Naive thymus-derived CD4-positive, alpha-beta T cell (primary cell): ENCODE measurements around the gene BRD4. TPM values are rescaled to one million over a fixed set of nuclear protein-coding genes. Genes with fewer than 3 reads are reported as not detected.

ENCODE experiments used
- ATAC-seq: fragments of 150-1000 bp; cut with Tn5 transposase; 2 replicates; pipeline ENCODE4 v1.10.0; 2021; ENCODE audit warnings: mild to moderate bottlenecking, moderate library complexity
- CTCF ChIA-PET: fragments of 350-600 bp; sonication (Branson Sonifier 250); formaldehyde crosslinking; loops from one replicate; lab custom pipeline; 2021; ENCODE audit warnings: antibody characterized with exemption; lab: Charles Lee
- POLR2A ChIA-PET: fragments of 350-600 bp; sonication (Branson Sonifier 250); formaldehyde crosslinking; loops from one replicate; lab custom pipeline; 2021; ENCODE audit warnings: antibody characterized with exemption, inconsistent platforms; lab: Charles Lee
- DNase-seq, 9 donors: peaks; one replicate each; pipeline versions ENCODE4 v3.0.0 to v3.0.0-alpha.2; 2020 to 2022; ENCODE audit warnings: mixed read lengths in 1 of 9
- H3K27ac ChIP-seq: one replicate; pipeline ENCODE4 v1.7.0; 2013; ENCODE audit warnings: mild to moderate bottlenecking, low read depth, low read length, moderate library complexity
- H3K27me3 ChIP-seq, 2 donors: one replicate each; pipeline ENCODE4 v1.7.0; 2013; ENCODE audit warnings: low read length in 2 of 2, mild to moderate bottlenecking in 2 of 2, moderate library complexity in 2 of 2; ENCODE audit not compliant: control insufficient read depth in 2 of 2, insufficient read depth in 2 of 2
- H3K36me3 ChIP-seq, 3 experiments: 1 replicate in 2 of 3; 2 replicates in 1 of 3; pipeline ENCODE4 v1.7.0; 2013; ENCODE audit warnings: low read length in 3 of 3, mild to moderate bottlenecking in 3 of 3, moderate library complexity in 1 of 3; ENCODE audit not compliant: insufficient read depth in 3 of 3, control insufficient read depth in 2 of 3
- H3K4me1 ChIP-seq, 2 donors: one replicate each; pipeline ENCODE4 v1.7.0; 2013; ENCODE audit warnings: low read length in 2 of 2, mild to moderate bottlenecking in 2 of 2, moderate library complexity in 1 of 2; ENCODE audit not compliant: control insufficient read depth in 2 of 2, insufficient read depth in 2 of 2
- H3K4me3 ChIP-seq: 2 replicates; pipeline ENCODE4 v1.7.0; 2013; ENCODE audit warnings: mild to moderate bottlenecking, low read length
- H3K9me3 ChIP-seq, 3 experiments: 1 replicate in 2 of 3; 2 replicates in 1 of 3; pipeline ENCODE4 v1.7.0; 2013; ENCODE audit warnings: low read length in 3 of 3; ENCODE audit not compliant: control insufficient read depth in 2 of 3
- H3K27ac Mint-ChIP-seq, 9 donors: one replicate each; pipeline ENCODE4 v1.8.0; 2020 to 2022; ENCODE audit warnings: mixed read lengths in 9 of 9, mild to moderate bottlenecking in 8 of 9, moderate library complexity in 5 of 9, inconsistent platforms in 2 of 9
- H3K27me3 Mint-ChIP-seq, 5 donors: one replicate each; pipeline ENCODE4 v1.8.0; 2021 to 2022; ENCODE audit warnings: mixed read lengths in 5 of 5, mild to moderate bottlenecking in 1 of 5
- H3K36me3 Mint-ChIP-seq, 5 donors: one replicate each; pipeline ENCODE4 v1.8.0; 2020 to 2022; ENCODE audit warnings: mixed read lengths in 5 of 5, mild to moderate bottlenecking in 3 of 5, inconsistent platforms in 1 of 5
- H3K4me1 Mint-ChIP-seq, 7 donors: one replicate each; pipeline ENCODE4 v1.8.0; 2020 to 2022; ENCODE audit warnings: mixed read lengths in 7 of 7, mild to moderate bottlenecking in 3 of 7, inconsistent platforms in 1 of 7
- H3K4me3 Mint-ChIP-seq, 10 donors: one replicate each; pipeline ENCODE4 v1.8.0; 2020 to 2022; ENCODE audit warnings: mild to moderate bottlenecking in 10 of 10, mixed read lengths in 10 of 10, moderate library complexity in 6 of 10, inconsistent platforms in 2 of 10
- H3K9me3 Mint-ChIP-seq, 11 donors: one replicate each; pipeline ENCODE4 v1.8.0; 2020 to 2022; ENCODE audit warnings: mixed read lengths in 11 of 11, mild to moderate bottlenecking in 4 of 11, inconsistent platforms in 1 of 11, moderate library complexity in 1 of 11
- intact Hi-C, 2 donors: fragments of 100-400 bp; cut with micrococcal nuclease; formaldehyde crosslinking; loops; one replicate each; pipeline ENCODE4 v1.15.1; 2023
- polyA plus RNA-seq, 2 donors: library from polyadenylated mRNA; unstranded; fragments of 300-500 nt; fragmentation: Illumina TruSeq; gene quantifications; one replicate each; pipeline ENCODE4 v1.2.3, GENCODE V29; 2021
- total RNA-seq, 6 experiments: library from RNA in 5 of 6; stranded (reverse) in 5 of 6; gene quantifications; 1 replicate in 5 of 6; 2 replicates in 1 of 6; pipeline ENCODE4 v1.2.3 and lab custom pipeline; 2021 to 2026

The BRD4 gene
- total and polyA plus RNA-seq, 7 experiments from 2014 or later: 10.5 to 168 (median 113) TPM

DNA sequence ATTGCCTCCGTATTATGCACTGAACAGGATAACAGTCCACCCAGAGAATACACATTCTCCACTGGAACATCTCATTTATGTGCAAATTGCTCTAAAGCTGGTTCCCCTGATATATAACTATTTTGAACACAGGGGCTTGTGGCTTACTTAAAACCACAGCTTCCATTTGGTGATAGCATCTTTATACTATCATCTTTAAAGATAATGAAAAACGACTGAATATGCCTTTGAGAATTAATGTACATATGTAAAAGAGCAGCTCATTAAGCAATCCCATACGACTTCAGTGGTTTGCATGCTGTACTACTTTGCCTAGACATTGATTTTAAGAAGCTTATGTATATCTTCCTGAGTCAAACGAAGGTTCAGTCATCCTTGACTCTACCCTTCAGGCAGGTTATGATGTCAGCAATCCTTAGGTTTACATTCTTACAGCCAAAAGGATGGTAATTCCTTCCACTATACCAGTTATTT lies 40.8 kb downstream of the BRD4 start:
- Histone ChIP-seq H3K4me3 (no peak overlapping the region), H3K36me3 (peaks cover 0 to 5% (median 0%) of the 10 kb centered on the region in 3 experiments), H3K27me3 (no peaks in the 10 kb centered on the region), H3K9me3 (no peaks in the 10 kb centered on the region), H3K4me1 (peaks cover 87 to 90% of the 10 kb centered on the region in 2 donors), H3K27ac (peak overlapping the region; percentile 42)
- no peak for ATAC-seq
- Mint-ChIP-seq H3K4me1 (peaks cover 62 to 100% (median 98%) of the 10 kb centered on the region in 7 donors), H3K4me3 (peak overlapping the region in 9 of 10 donors; percentile 50 to 82 (median 71)), H3K9me3 (no peaks in the 10 kb centered on the region), H3K27me3 (no peaks in the 10 kb centered on the region), H3K36me3 (peaks cover 0 to 4% (median 4%) of the 10 kb centered on the region in 5 donors), H3K27ac (peak overlapping the region in 8 of 9 donors; percentile 12 to 88 (median 58))
- CTCF ChIA-PET: interaction anchor here (1.2 kb wide), 1 partner anchor 12 kb away, joined by 3 read pairs; no protein-coding TSS in a partner anchor
- intact Hi-C loops: loop anchor here in 1 of 2 donors (2.0 kb wide), 1 partner anchor 39 kb away; no protein-coding TSS in a partner anchor
- DNase-seq: no peak
- POLR2A ChIA-PET: interaction anchor here (0.6 kb wide), 1 partner anchor 141 kb away, joined by 3 read pairs; no protein-coding TSS in a partner anchor

DNA sequence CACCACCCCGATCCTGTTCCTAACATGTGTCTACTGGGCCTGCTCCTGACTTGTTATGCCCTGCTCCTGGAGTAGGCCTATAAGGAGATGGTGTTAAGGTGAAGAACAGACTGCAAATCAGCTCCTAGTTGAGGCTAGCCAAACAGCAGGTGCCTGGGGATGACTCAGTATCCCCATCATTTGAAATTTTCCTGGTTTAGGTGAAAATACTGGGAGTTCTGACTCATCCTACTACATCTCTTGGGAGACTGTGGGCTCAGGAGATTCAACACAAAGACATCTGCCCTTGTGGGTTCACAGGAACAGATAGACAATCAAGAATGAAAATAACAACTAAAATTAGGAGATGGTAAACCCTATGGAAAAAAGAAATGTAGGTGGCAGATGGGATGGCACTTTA lies 41.2 kb downstream of the BRD4 start:
- H3K4me1 ChIP-seq: peaks cover 87 to 92% of the 10 kb centered on the region in 2 donors
- intact Hi-C loops: no loop called here
- H3K27me3 ChIP-seq: no peaks in the 10 kb centered on the region
- ChIA-PET POLR2A (no interaction called here), CTCF (interaction anchor here (0.8 to 1.2 kb wide), 2 partner anchors 12 to 33 kb away, joined by 3 read pairs; no protein-coding TSS in a partner anchor)
- Mint-ChIP-seq H3K27me3 (no peaks in the 10 kb centered on the region), H3K4me3 (peak overlapping the region in 9 of 10 donors; percentile 30 to 82 (median 71)), H3K9me3 (no peaks in the 10 kb centered on the region), H3K36me3 (peaks cover 0 to 3% (median 0%) of the 10 kb centered on the region in 5 donors), H3K27ac (peak overlapping the region in 7 of 9 donors; percentile 27 to 79 (median 63)), H3K4me1 (peaks cover 60 to 100% (median 98%) of the 10 kb centered on the region in 7 donors)
- ATAC-seq (no peak), DNase-seq (no peak)
- no peaks in the 10 kb centered on the region for H3K9me3 ChIP-seq
- no peak overlapping the region for H3K4me3 ChIP-seq
- peak overlapping the region; percentile 8 for H3K27ac ChIP-seq
- no peaks in the 10 kb centered on the region for H3K36me3 ChIP-seq

DNA sequence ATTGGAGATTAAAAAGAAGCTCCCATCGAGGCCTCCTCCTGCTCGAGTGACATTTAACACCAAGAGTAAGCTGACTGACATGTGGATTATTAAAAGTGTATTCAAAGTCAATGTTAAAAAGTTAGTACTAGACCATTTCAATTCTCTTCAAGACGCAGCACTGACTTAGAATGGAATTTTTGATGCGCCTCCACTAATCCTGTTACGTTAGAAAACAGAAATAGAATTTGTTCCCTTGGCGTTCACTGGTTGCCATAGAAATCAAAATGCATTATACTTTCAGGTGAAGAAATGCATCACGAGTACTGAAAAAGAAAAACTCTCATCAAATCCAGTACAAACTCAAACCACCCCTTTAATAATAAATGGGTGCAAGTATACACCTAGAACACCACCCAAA lies 42.2 kb downstream of the BRD4 start:
- Histone ChIP-seq H3K27me3 (no peaks in the 10 kb centered on the region), H3K4me1 (peaks cover 92 to 95% of the 10 kb centered on the region in 2 donors), H3K4me3 (peak overlapping the region; percentile 23), H3K9me3 (no peaks in the 10 kb centered on the region), H3K27ac (no peak overlapping the region), H3K36me3 (no peaks in the 10 kb centered on the region)
- intact Hi-C loops: no loop called here
- ChIA-PET CTCF (interaction anchor here (0.5 to 0.9 kb wide), 2 partner anchors 39 to 267 kb away, joined by 3 to 4 read pairs; no protein-coding TSS in a partner anchor), POLR2A (no interaction called here)
- DNase-seq (no peak), ATAC-seq (no peak)
- Mint-ChIP-seq H3K4me3 (peak overlapping the region; percentile 15 to 82 (median 71)), H3K36me3 (no peaks in the 10 kb centered on the region), H3K27me3 (no peaks in the 10 kb centered on the region), H3K9me3 (no peaks in the 10 kb centered on the region), H3K27ac (peak overlapping the region in 7 of 9 donors; percentile 55 to 79 (median 70)), H3K4me1 (peaks cover 65 to 100% (median 98%) of the 10 kb centered on the region in 7 donors)

DNA sequence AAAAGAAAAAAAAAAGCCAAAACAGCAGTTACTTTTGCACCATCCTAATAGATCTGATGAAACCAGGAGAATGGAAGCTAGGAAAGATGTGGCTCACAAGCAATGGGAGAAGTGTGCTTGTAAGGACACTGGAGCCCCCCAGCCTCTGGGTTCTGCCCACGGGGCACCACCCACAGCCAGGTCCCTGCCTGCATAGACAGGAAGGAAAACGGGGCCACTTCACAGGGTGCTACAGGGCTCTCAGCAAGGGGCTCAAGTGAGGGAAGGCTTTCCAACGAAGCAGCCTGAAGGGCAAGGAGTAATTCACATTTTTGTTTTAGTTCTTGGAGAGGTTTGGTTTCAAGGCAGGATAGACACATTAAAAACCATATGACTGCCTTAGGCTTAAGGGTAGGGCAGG lies 42.7 kb downstream of the BRD4 start:
- Mint-ChIP-seq H3K4me3 (peak overlapping the region; percentile 15 to 82 (median 71)), H3K27me3 (no peaks in the 10 kb centered on the region), H3K27ac (peak overlapping the region in 7 of 9 donors; percentile 23 to 79 (median 67)), H3K4me1 (peaks cover 70 to 100% (median 98%) of the 10 kb centered on the region in 7 donors), H3K9me3 (no peaks in the 10 kb centered on the region), H3K36me3 (no peaks in the 10 kb centered on the region)
- POLR2A ChIA-PET: interaction anchor here (0.6 to 1.5 kb wide), 2 partner anchors 10 to 129 kb away, joined by 3 to 4 read pairs; partner anchors contain the start of gene AKAP8L
- H3K4me3 ChIP-seq: peak overlapping the region; percentile 23
- peaks cover 92 to 95% of the 10 kb centered on the region in 2 donors for H3K4me1 ChIP-seq
- no peaks in the 10 kb centered on the region for H3K27me3 ChIP-seq
- CTCF ChIA-PET: interaction anchor here (0.5 to 0.9 kb wide), 2 partner anchors 39 to 268 kb away, joined by 3 to 4 read pairs; no protein-coding TSS in a partner anchor
- no peak overlapping the region for H3K27ac ChIP-seq
- no peaks in the 10 kb centered on the region for H3K36me3 ChIP-seq
- no peak for DNase-seq
- intact Hi-C loops: no loop called here
- no peaks in the 10 kb centered on the region for H3K9me3 ChIP-seq
- no peak for ATAC-seq

DNA sequence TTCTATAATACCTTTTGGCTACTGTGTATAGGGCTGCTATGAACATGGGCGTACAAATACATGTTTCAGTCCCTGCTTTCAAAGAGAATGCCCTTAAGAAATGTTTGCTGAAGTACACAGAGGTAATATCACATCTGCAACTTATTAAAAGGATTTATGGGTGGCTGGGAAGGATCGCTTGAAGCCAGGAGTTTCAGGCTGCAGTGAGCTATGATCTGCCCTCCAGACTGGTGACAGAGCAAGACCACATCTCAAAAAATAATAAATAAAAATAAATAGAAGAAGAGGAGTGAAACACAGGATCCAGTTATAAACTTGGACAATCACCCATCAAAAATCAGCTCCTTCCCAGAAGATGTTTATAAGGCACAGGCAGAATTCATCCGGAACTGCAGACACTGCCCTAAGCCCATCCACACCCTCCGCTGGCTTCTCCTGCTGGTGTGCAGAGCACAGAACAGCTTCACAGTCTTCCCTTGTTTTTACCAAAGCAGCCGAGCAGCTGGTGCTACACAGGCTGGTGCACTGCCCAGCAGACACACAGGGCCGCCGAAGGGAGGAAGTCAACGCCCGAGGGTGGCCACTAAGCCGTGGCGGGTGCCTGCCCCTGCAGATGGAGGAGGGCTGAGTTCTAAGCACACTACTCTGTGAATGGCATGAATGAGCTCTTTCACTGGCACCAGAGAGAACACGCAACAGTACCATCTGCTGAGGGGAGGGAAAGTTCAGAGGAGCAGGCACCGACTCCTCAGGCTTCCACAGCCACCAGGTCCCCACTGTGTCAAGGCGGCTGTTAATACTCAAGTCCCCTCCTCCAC lies 44.0 kb downstream of the BRD4 start:
- Mint-ChIP-seq H3K27me3 (no peaks in the 10 kb centered on the region), H3K27ac (peak overlapping the region; percentile 23 to 92 (median 81)), H3K36me3 (no peaks in the 10 kb centered on the region), H3K4me3 (peak overlapping the region; percentile 56 to 84 (median 75)), H3K9me3 (no peaks in the 10 kb centered on the region), H3K4me1 (peaks cover 83 to 100% (median 98%) of the 10 kb centered on the region in 7 donors)
- intact Hi-C loops: no loop called here
- Histone ChIP-seq H3K27me3 (no peaks in the 10 kb centered on the region), H3K4me3 (peak overlapping the region; percentile 14), H3K36me3 (no peaks in the 10 kb centered on the region), H3K27ac (peak overlapping the region; percentile 54), H3K4me1 (peaks cover 92 to 95% of the 10 kb centered on the region in 2 donors), H3K9me3 (no peaks in the 10 kb centered on the region)
- ATAC-seq (peak; percentile 56), DNase-seq (no peak)
- ChIA-PET CTCF (interaction anchor here (0.6 to 1.2 kb wide), 2 partner anchors 22 to 196 kb away, joined by 4 read pairs; no protein-coding TSS in a partner anchor), POLR2A (interaction anchor here (1.0 to 1.5 kb wide), 4 partner anchors 10 to 130 kb away, joined by 3 to 5 read pairs (median 4); partner anchors contain the start of gene AKAP8L)

DNA sequence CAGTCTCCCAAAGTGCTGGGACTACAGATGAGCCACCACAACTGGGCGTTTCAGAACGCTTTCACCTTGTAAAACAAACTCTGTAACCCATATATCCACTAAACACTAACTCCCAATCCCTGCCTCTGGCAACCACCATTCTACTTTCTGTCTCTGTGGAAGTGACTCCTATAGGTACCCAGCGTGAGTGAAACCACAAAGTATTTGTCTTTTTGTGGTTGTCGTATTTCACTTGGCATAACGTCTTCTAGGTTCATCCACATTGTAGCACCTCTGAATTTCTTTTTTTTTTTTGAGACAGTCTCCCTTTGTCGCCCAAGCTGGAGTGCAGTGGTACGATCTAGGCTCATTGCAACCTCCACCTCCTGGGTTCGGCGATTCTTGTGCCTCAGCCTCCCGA lies 44.8 kb downstream of the BRD4 start:
- DNase-seq (no peak), ATAC-seq (no peak)
- Histone ChIP-seq H3K27ac (peak overlapping the region; percentile 54), H3K27me3 (no peaks in the 10 kb centered on the region), H3K36me3 (no peaks in the 10 kb centered on the region), H3K9me3 (no peaks in the 10 kb centered on the region), H3K4me1 (peaks cover 91 to 94% of the 10 kb centered on the region in 2 donors), H3K4me3 (peak overlapping the region; percentile 14)
- Mint-ChIP-seq H3K4me3 (peak overlapping the region; percentile 53 to 84 (median 72)), H3K27me3 (no peaks in the 10 kb centered on the region), H3K27ac (peak overlapping the region; percentile 3 to 90 (median 70)), H3K36me3 (no peaks in the 10 kb centered on the region), H3K4me1 (peaks cover 84 to 100% (median 98%) of the 10 kb centered on the region in 7 donors), H3K9me3 (no peaks in the 10 kb centered on the region)
- ChIA-PET POLR2A (interaction anchor here (1.1 kb wide), 1 partner anchor 11 kb away, joined by 5 read pairs; no protein-coding TSS in a partner anchor), CTCF (no interaction called here)
- intact Hi-C loops: no loop called here
